ENCODE measurements around the gene PAX8. TPM values are rescaled to one million over a fixed set of nuclear protein-coding genes. Genes with fewer than 3 reads are reported as not detected.

The PAX8 gene
- polyA plus RNA-seq, 1 of the 3 experiments (the other 2 are of a cell fraction) = 0.23 TPM

DNA sequence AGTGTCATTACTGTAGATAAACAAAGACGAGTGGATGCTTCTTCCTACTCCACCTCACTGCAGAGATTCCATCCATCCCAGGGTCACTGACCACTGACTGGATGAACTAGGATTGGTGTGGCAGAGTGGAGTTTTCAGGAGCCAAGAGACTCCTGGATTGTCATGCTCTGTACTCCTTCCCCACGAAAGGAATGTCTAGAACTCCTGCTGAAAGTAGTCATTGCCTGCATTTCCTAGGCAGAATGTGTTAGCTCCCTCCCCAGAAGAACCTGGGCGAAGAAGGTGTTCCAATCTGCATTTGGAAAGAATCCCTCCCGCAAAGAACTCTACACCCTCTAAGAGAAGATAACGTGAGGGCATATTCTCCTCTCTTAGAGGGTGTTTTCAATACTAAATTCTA is 6.2 kb downstream of the PAX8 start:
- TF ChIP-seq, protein P1, sequence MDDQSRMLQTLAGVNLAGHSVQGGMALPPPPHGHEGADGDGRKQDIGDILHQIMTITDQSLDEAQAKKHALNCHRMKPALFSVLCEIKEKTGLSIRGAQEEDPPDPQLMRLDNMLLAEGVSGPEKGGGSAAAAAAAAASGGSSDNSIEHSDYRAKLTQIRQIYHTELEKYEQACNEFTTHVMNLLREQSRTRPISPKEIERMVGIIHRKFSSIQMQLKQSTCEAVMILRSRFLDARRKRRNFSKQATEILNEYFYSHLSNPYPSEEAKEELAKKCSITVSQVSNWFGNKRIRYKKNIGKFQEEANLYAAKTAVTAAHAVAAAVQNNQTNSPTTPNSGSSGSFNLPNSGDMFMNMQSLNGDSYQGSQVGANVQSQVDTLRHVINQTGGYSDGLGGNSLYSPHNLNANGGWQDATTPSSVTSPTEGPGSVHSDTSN (IDR thresholded peaks at IDR 0.05) = no peak
- TF ChIP-seq, protein P2, sequence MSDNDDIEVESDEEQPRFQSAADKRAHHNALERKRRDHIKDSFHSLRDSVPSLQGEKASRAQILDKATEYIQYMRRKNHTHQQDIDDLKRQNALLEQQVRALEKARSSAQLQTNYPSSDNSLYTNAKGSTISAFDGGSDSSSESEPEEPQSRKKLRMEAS (IDR thresholded peaks at IDR 0.05; ENCODE audit: low read depth) = no peak
- TF ChIP-seq RCOR1 (IDR thresholded peaks at IDR 0.05; ENCODE audit: low read length) = no peak
- TF ChIP-seq, protein P3, sequence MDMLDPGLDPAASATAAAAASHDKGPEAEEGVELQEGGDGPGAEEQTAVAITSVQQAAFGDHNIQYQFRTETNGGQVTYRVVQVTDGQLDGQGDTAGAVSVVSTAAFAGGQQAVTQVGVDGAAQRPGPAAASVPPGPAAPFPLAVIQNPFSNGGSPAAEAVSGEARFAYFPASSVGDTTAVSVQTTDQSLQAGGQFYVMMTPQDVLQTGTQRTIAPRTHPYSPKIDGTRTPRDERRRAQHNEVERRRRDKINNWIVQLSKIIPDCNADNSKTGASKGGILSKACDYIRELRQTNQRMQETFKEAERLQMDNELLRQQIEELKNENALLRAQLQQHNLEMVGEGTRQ (IDR thresholded peaks at IDR 0.05; ENCODE audit: borderline replicate concordance, low read depth, low read length) = no peak
- Histone ChIP-seq H3K9me2 (no peaks in the 10 kb centered on the region), H3K27me3 (ENCODE audit: insufficient read depth) (peaks cover 96% of the 10 kb centered on the region), H3K9ac (no peak overlapping the region), H3K36me3 (replicated peaks in 1 of 2; ENCODE audit: control insufficient read depth in 1 of 2, insufficient read depth in 2 of 2, low read length in 1 of 2) (no peaks in the 10 kb centered on the region), H4K20me1 (ENCODE audit: insufficient read depth) (no peaks in the 10 kb centered on the region), H3K4me2 (no peak overlapping the region), H3K9me3 (no peaks in the 10 kb centered on the region), H2AFZ (ENCODE audit: low read depth) (no peak overlapping the region), H3K27ac (ENCODE audit: low read depth in 2 of 2, low read length in 1 of 2) (no peak overlapping the region), H3K79me2 (ENCODE audit: insufficient read depth) (no peaks in the 10 kb centered on the region), H3K4me3 (ENCODE audit: low read depth in 2 of 2, low read length in 1 of 2) (no peak overlapping the region), H3F3A (replicated peaks; ENCODE audit: insufficient read depth) (no peaks in the 10 kb centered on the region), H3K4me1 (ENCODE audit: control insufficient read depth in 1 of 2, insufficient read depth in 2 of 2, low read depth in 1 of 2, low read length in 1 of 2) (no peaks in the 10 kb centered on the region)
- WGBS (ENCODE audit: low lambda C conversion rate) = 8% methylated on average over 5 of the region's 5 CpGs
- ChIA-PET POLR2A (no interaction called here), CTCF (interaction anchor here (0.8 to 0.9 kb wide), 2 partner anchors 17 to 73 kb away, joined by 4 to 5 read pairs; no protein-coding TSS in a partner anchor)
- DNase-seq = no peak

DNA sequence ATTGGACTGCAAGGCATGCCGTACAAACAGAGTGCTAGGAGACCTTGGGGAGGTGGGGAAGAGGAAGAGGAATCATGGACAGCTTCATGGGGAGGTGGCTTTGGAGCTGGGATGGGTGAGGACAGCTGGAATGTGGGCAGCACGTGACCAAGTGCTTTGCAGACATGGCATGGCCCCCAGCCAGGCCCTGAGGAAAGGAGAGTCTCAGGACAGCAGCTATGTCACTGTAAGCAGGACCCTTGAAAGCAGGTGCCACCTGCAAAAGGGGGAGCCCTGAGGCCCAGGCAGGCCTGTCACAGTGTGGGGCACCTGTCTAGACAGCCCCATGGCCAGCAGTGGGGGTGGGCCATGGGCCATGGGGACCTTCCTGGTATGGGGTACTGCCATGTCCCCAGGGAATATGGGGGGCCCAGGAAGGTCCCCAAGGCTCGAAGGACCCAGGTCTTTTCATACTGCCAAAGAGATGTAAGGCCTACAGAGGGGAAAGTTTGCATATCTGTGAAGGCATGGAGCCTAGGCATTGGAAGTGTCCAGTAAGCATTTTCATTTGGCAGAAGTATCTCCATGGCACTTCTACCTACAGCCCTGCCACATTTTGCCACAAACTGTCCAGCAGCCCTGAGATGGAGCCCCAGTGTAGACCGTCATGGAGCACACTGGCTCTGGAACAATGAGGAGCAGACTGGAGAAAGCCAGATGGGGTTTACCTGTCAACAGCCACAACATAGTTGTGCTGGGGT is 9.9 kb downstream of the PAX8 start:
- no peak overlapping the region for H3K27ac ChIP-seq (ENCODE audit: low read depth in 2 of 2, low read length in 1 of 2)
- H3K9ac ChIP-seq = no peak overlapping the region
- no peaks in the 10 kb centered on the region for H4K20me1 ChIP-seq (ENCODE audit: insufficient read depth)
- 14% methylated on average over 4 of the region's 4 CpGs for WGBS (ENCODE audit: low lambda C conversion rate)
- TF ChIP-seq, protein P4, sequence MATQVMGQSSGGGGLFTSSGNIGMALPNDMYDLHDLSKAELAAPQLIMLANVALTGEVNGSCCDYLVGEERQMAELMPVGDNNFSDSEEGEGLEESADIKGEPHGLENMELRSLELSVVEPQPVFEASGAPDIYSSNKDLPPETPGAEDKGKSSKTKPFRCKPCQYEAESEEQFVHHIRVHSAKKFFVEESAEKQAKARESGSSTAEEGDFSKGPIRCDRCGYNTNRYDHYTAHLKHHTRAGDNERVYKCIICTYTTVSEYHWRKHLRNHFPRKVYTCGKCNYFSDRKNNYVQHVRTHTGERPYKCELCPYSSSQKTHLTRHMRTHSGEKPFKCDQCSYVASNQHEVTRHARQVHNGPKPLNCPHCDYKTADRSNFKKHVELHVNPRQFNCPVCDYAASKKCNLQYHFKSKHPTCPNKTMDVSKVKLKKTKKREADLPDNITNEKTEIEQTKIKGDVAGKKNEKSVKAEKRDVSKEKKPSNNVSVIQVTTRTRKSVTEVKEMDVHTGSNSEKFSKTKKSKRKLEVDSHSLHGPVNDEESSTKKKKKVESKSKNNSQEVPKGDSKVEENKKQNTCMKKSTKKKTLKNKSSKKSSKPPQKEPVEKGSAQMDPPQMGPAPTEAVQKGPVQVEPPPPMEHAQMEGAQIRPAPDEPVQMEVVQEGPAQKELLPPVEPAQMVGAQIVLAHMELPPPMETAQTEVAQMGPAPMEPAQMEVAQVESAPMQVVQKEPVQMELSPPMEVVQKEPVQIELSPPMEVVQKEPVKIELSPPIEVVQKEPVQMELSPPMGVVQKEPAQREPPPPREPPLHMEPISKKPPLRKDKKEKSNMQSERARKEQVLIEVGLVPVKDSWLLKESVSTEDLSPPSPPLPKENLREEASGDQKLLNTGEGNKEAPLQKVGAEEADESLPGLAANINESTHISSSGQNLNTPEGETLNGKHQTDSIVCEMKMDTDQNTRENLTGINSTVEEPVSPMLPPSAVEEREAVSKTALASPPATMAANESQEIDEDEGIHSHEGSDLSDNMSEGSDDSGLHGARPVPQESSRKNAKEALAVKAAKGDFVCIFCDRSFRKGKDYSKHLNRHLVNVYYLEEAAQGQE (IDR thresholded peaks at IDR 0.05; ENCODE audit: low read depth, low read length) = no peak
- TF ChIP-seq SMC3 (IDR thresholded peaks at IDR 0.05; ENCODE audit: low read depth, low read length) = no peak
- TF ChIP-seq FOSL2 (IDR thresholded peaks at IDR 0.05; ENCODE audit: borderline replicate concordance, low read depth) = no peak
- TF ChIP-seq, protein P5, sequence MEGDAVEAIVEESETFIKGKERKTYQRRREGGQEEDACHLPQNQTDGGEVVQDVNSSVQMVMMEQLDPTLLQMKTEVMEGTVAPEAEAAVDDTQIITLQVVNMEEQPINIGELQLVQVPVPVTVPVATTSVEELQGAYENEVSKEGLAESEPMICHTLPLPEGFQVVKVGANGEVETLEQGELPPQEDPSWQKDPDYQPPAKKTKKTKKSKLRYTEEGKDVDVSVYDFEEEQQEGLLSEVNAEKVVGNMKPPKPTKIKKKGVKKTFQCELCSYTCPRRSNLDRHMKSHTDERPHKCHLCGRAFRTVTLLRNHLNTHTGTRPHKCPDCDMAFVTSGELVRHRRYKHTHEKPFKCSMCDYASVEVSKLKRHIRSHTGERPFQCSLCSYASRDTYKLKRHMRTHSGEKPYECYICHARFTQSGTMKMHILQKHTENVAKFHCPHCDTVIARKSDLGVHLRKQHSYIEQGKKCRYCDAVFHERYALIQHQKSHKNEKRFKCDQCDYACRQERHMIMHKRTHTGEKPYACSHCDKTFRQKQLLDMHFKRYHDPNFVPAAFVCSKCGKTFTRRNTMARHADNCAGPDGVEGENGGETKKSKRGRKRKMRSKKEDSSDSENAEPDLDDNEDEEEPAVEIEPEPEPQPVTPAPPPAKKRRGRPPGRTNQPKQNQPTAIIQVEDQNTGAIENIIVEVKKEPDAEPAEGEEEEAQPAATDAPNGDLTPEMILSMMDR (IDR thresholded peaks at IDR 0.05) = no peak
- TF ChIP-seq SIN3A (IDR thresholded peaks at IDR 0.05; ENCODE audit: borderline replicate concordance, low read depth, low read length) = no peak
- no peak for TF ChIP-seq TAF1 (IDR thresholded peaks at IDR 0.05; ENCODE audit: borderline replicate concordance, low read depth, low read length)
- TF ChIP-seq, protein P1 (IDR thresholded peaks at IDR 0.05) = no peak
- TF ChIP-seq TEAD4 (IDR thresholded peaks at IDR 0.05; ENCODE audit: borderline replicate concordance, insufficient read depth) = no peak
- no peaks in the 10 kb centered on the region for H3K36me3 ChIP-seq (replicated peaks in 1 of 2; ENCODE audit: control insufficient read depth in 1 of 2, insufficient read depth in 2 of 2, low read length in 1 of 2)
- DNase-seq = no peak
- H3F3A ChIP-seq (replicated peaks; ENCODE audit: insufficient read depth) = no peaks in the 10 kb centered on the region
- no peaks in the 10 kb centered on the region for H3K9me3 ChIP-seq
- no peak overlapping the region for H3K4me3 ChIP-seq (ENCODE audit: low read depth in 2 of 2, low read length in 1 of 2)
- H2AFZ ChIP-seq (ENCODE audit: low read depth) = no peak overlapping the region
- no peaks in the 10 kb centered on the region for H3K9me2 ChIP-seq
- no peaks in the 10 kb centered on the region for H3K79me2 ChIP-seq (ENCODE audit: insufficient read depth)
- peaks cover 96% of the 10 kb centered on the region for H3K27me3 ChIP-seq (ENCODE audit: insufficient read depth)
- peaks cover 0 to 8% of the 10 kb centered on the region in 2 experiments; a peak in 1 of 4 replicates for H3K4me1 ChIP-seq (ENCODE audit: control insufficient read depth in 1 of 2, insufficient read depth in 2 of 2, low read depth in 1 of 2, low read length in 1 of 2)
- POLR2A ChIA-PET = no interaction called here
- H3K4me2 ChIP-seq = no peak overlapping the region
- CTCF ChIA-PET = interaction anchor here (0.9 to 2.1 kb wide), 3 partner anchors 9 to 121 kb away, joined by 3 to 7 read pairs (median 3); no protein-coding TSS in a partner anchor
